Measurements from ENCODE around the gene CCDC85A. TPM values are rescaled to one million over a fixed set of nuclear protein-coding genes. Genes with fewer than 3 reads are reported as not detected.

The CCDC85A gene
- total RNA-seq, 1 experiment from 2014 or later: 0.10 TPM

GRCh38 chr2:56170988-56171387 lies 12.8 kb upstream of the CCDC85A start:
- Histone ChIP-seq H4K20me1 (ENCODE audit: insufficient read depth) (no peaks in the 10 kb centered on the region), H3K27me3 (ENCODE audit: insufficient read depth, low read length) (no peaks in the 10 kb centered on the region), H3K9ac (ENCODE audit: low read length) (no peak overlapping the region), H3K79me2 (ENCODE audit: insufficient read depth, low read length) (no peaks in the 10 kb centered on the region), H2AFZ (ENCODE audit: low read depth, low read length, poor library complexity, severe bottlenecking) (no peak overlapping the region), H3K4me1 (ENCODE audit: control insufficient read depth in 1 of 2, insufficient read depth in 2 of 2, low read length in 2 of 2) (no peaks in the 10 kb centered on the region), H3K9me3 (ENCODE audit: control insufficient read depth in 1 of 2, insufficient read depth in 1 of 2, low read depth in 1 of 2, low read length in 2 of 2) (no peaks in the 10 kb centered on the region), H3K27ac (ENCODE audit: low read depth, low read length) (no peak overlapping the region), H3K9me2 (ENCODE audit: insufficient read depth) (no peaks in the 10 kb centered on the region), H3K36me3 (ENCODE audit: control insufficient read depth in 1 of 2, insufficient read depth in 2 of 2, low read length in 2 of 2) (no peaks in the 10 kb centered on the region), H3K4me2 (ENCODE audit: low read length) (no peak overlapping the region), H3K4me3 (replicated peaks in 1 of 2; ENCODE audit: low read depth in 1 of 2, low read length in 2 of 2) (no peak overlapping the region)
- ChIA-PET POLR2A (no interaction called here), CTCF (interaction anchor here (1.7 kb wide), 1 partner anchor 13 kb away, joined by 5 read pairs; the partner anchor contains the start of gene CCDC85A), RAD21 (ENCODE audit: low non-redundant PET in 1 of 2, low total read pairs in 2 of 2, uncharacterized antibody in 2 of 2, unreplicated experiment in 2 of 2) (no interaction called here)
- BruUV-seq (replicated peaks): no TSS peak
- no peak for TF ChIP-seq YY1 (IDR thresholded peaks at IDR 0.05; ENCODE audit: extremely low read depth, insufficient replicate concordance, low read depth, low read length)
- no peak for TF ChIP-seq JUND (IDR thresholded peaks at IDR 0.05)
- no peak for TF ChIP-seq ZNF274 (IDR thresholded peaks at IDR 0.05; ENCODE audit: low read depth, low read length)
- TF ChIP-seq SIN3A (IDR thresholded peaks at IDR 0.05; ENCODE audit: low read depth): no peak
- no peak for TF ChIP-seq EZH2phosphoT487 (IDR thresholded peaks at IDR 0.05; ENCODE audit: borderline replicate concordance)
- no peak for TF ChIP-seq POLR2A (IDR thresholded peaks at IDR 0.05; ENCODE audit: borderline replicate concordance, extremely low read depth, insufficient read depth, insufficient read length)
- no peak for TF ChIP-seq CBX3 (IDR thresholded peaks at IDR 0.05; ENCODE audit: low read depth)
- TF ChIP-seq ELF1 (IDR thresholded peaks at IDR 0.05; ENCODE audit: borderline replicate concordance, low read depth): no peak
- TF ChIP-seq SRF (IDR thresholded peaks at IDR 0.05; ENCODE audit: low read depth): no peak
- no peak for TF ChIP-seq MAX (IDR thresholded peaks at IDR 0.05)
- TF ChIP-seq TCF7L2 (IDR thresholded peaks at IDR 0.05; ENCODE audit: borderline replicate concordance, extremely low read depth, insufficient read depth, insufficient read length): no peak
- no peak for TF ChIP-seq EZH2 (IDR thresholded peaks at IDR 0.05)
- no peak for TF ChIP-seq CTCF (IDR thresholded peaks at IDR 0.05 in 2 of 3, conservative IDR thresholded peaks at IDR 0.05 in 1 of 3; ENCODE audit: borderline replicate concordance in 1 of 3, insufficient read depth in 1 of 3, low read depth in 2 of 3, low read length in 2 of 3)
- TF ChIP-seq FOSL1 (IDR thresholded peaks at IDR 0.05; ENCODE audit: low read depth): no peak
- no peak for TF ChIP-seq RAD21 (IDR thresholded peaks at IDR 0.05; ENCODE audit: low read depth)
- no peak for TF ChIP-seq REST (IDR thresholded peaks at IDR 0.05; ENCODE audit: low read depth)
- TF ChIP-seq ZFX (IDR thresholded peaks at IDR 0.05): no peak
- TF ChIP-seq POLR2AphosphoS5 (IDR thresholded peaks at IDR 0.05; ENCODE audit: low read depth, low read length): no peak
- no peak for TF ChIP-seq EGR1 (IDR thresholded peaks at IDR 0.05; ENCODE audit: low read depth)
- no peak for TF ChIP-seq ATF3 (IDR thresholded peaks at IDR 0.05)
- intact Hi-C loops (cut with micrococcal nuclease): loop anchor here (10.0 kb wide), 1 partner anchor 864 kb away; no protein-coding TSS in a partner anchor
- no peak for ATAC-seq
- DNase-seq (ENCODE audit: low read depth, low spot score): no peak

Data from HCT116 (cell line).